ENCODE measurements around the gene PREB. TPM values are rescaled to one million over a fixed set of nuclear protein-coding genes. Genes with fewer than 3 reads are reported as not detected.

PREB gene
- total and polyA plus RNA-seq, 2 of the 13 experiments (the other 11 are each of a cell fraction or from before 2014, with no cell fraction given): 112 to 192 TPM

GRCh38 chr2:27152102-27152795, 17.8 kb upstream of the PREB start (continued):
- TF ChIP-seq HOMEZ (CRISPR knock-in tag; IDR thresholded peaks at IDR 0.05; ENCODE audit: low read depth) (0 out of 2 replicates have a peak, but pooled peaks have one; percentile 46), SNAI1 (CRISPR knock-in tag; IDR thresholded peaks at IDR 0.05; ENCODE audit: borderline replicate concordance) (no peak), KDM3A (CRISPR knock-in tag; IDR thresholded peaks at IDR 0.05; ENCODE audit: low read depth) (no peak), ZNF563 (CRISPR knock-in tag; IDR thresholded peaks at IDR 0.05) (no peak), MIER3 (CRISPR knock-in tag; IDR thresholded peaks at IDR 0.05; ENCODE audit: borderline replicate concordance) (0 out of 2 replicates have a peak, but pooled peaks have one; percentile 32), ZNF720 (CRISPR knock-in tag; IDR thresholded peaks at IDR 0.05) (no peak), PREB (CRISPR knock-in tag; IDR thresholded peaks at IDR 0.05) (no peak), TCF12 (IDR thresholded peaks at IDR 0.05) (no peak), TCF12 (CRISPR knock-in tag; IDR thresholded peaks at IDR 0.05) (no peak), FOXK2 (IDR thresholded peaks at IDR 0.05) (no peak), NBN (conservative IDR thresholded peaks at IDR 0.05) (no peak), TBX2 (CRISPR knock-in tag; IDR thresholded peaks at IDR 0.05; ENCODE audit: borderline replicate concordance) (peak; percentile 31; the same call in 1 of the 2 replicates), E2F5 (CRISPR knock-in tag; conservative IDR thresholded peaks at IDR 0.05) (no peak), HMG20B (CRISPR knock-in tag; conservative IDR thresholded peaks at IDR 0.05) (no peak), ISL2 (CRISPR knock-in tag; IDR thresholded peaks at IDR 0.05) (no peak), HIC2 (CRISPR knock-in tag; IDR thresholded peaks at IDR 0.05; ENCODE audit: low read depth) (no peak), ZNF652 (CRISPR knock-in tag; IDR thresholded peaks at IDR 0.05; ENCODE audit: borderline replicate concordance, low read depth) (no peak), ZNF562 (CRISPR knock-in tag; IDR thresholded peaks at IDR 0.05; ENCODE audit: borderline replicate concordance) (no peak), ZNF615 (CRISPR knock-in tag; IDR thresholded peaks at IDR 0.05; ENCODE audit: borderline replicate concordance) (no peak), NFE2L2 (IDR thresholded peaks at IDR 0.05; ENCODE audit: low read length) (no peak), ZNF335 (CRISPR knock-in tag; IDR thresholded peaks at IDR 0.05) (no peak), ARNT (IDR thresholded peaks at IDR 0.05) (no peak), ZNF354B (CRISPR knock-in tag; IDR thresholded peaks at IDR 0.05) (no peak), MIER2 (CRISPR knock-in tag; IDR thresholded peaks at IDR 0.05) (peak; percentile 43; the same call in 1 of the 2 replicates), ZNF614 (CRISPR knock-in tag; IDR thresholded peaks at IDR 0.05; ENCODE audit: borderline replicate concordance) (no peak), E2F2 (CRISPR knock-in tag; IDR thresholded peaks at IDR 0.05; ENCODE audit: borderline replicate concordance) (no peak), SNRNP70 (IDR thresholded peaks at IDR 0.05; ENCODE audit: low read depth, low read length) (no peak)

Data from HepG2 (cell line).